CD4-positive, alpha-beta T cell treated with Interferon alpha-2 for 1 hour (primary cell): ENCODE data around the gene DGKH.

Source experiments
- DNase-seq, 2 donors: peaks; one replicate each; pipeline ENCODE4 v3.0.0-alpha.2; 2020 to 2022

DGKH gene, protein sequence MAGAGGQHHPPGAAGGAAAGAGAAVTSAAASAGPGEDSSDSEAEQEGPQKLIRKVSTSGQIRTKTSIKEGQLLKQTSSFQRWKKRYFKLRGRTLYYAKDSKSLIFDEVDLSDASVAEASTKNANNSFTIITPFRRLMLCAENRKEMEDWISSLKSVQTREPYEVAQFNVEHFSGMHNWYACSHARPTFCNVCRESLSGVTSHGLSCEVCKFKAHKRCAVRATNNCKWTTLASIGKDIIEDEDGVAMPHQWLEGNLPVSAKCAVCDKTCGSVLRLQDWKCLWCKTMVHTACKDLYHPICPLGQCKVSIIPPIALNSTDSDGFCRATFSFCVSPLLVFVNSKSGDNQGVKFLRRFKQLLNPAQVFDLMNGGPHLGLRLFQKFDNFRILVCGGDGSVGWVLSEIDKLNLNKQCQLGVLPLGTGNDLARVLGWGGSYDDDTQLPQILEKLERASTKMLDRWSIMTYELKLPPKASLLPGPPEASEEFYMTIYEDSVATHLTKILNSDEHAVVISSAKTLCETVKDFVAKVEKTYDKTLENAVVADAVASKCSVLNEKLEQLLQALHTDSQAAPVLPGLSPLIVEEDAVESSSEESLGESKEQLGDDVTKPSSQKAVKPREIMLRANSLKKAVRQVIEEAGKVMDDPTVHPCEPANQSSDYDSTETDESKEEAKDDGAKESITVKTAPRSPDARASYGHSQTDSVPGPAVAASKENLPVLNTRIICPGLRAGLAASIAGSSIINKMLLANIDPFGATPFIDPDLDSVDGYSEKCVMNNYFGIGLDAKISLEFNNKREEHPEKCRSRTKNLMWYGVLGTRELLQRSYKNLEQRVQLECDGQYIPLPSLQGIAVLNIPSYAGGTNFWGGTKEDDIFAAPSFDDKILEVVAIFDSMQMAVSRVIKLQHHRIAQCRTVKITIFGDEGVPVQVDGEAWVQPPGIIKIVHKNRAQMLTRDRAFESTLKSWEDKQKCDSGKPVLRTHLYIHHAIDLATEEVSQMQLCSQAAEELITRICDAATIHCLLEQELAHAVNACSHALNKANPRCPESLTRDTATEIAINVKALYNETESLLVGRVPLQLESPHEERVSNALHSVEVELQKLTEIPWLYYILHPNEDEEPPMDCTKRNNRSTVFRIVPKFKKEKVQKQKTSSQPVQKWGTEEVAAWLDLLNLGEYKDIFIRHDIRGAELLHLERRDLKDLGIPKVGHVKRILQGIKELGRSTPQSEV

GRCh38 chr13:42048342-42048683, at the start of gene DGKH:
DGKH (plus strand) TSS chr13:42048648; CDS start chr13:42048774, 126 bp downstream.
- no peak for DNase-seq

- no peak for DNase-seq
Measured at GRCh38 chr13:42000846-42001245, 47.6 kb upstream of the DGKH start.

GRCh38 chr13:42001580-42001979, 46.9 kb upstream of the DGKH start:
- no peak for DNase-seq

- DNase-seq = no peak
Measured at GRCh38 chr13:42002066-42002465, 46.4 kb upstream of the DGKH start.

GRCh38 chr13:42007844-42008243, 40.6 kb upstream of the DGKH start:
- DNase-seq = no peak

GRCh38 chr13:42009057-42009456, 39.4 kb upstream of the DGKH start:
- no peak for DNase-seq

- DNase-seq = no peak
Measured at GRCh38 chr13:42011601-42012350, 36.7 kb upstream of the DGKH start.

GRCh38 chr13:42014119-42014518, 34.3 kb upstream of the DGKH start:
- DNase-seq = no peak

GRCh38 chr13:42017264-42017663, 31.2 kb upstream of the DGKH start:
- no peak for DNase-seq

DNA sequence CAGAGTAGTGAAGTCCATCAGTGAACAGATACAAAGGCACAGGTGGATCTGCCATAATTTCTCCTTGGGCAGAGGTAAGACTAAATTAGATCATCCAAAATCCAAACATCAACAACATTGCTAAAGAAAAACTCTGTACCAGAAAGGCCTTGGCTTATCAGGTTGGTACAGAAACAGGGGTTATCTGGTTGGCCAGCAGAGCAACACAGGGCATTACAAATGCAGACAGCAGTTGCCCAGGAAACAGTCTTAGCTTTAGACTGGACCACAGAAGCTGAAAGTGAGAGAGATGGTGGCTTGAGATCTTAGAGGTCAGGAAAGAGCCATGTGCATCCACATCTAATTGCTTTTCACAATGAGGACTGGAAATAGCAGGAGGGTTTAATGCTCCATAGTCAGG, 26.6 kb upstream of the DGKH start:
- no peak for DNase-seq

DNA sequence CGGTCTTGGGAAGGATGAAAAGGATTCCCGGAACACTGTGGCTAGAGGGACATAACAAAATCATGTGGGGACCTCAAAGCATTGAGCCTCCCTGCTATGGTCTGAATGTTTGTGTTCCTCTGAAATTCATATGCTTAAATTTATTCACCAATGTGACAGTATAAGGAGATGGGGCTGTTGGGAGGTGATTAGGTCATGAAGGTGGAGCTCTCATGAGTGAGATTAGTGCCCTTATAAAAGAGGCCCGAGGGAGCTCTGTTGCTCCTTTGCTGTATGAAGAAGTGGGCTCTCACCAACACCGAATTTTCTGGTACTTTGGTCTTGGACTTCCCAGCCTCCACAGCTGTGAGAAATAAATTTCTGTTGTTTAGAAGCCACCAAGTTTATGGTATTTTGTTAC, 26.1 kb upstream of the DGKH start:
- DNase-seq = no peak

DNA sequence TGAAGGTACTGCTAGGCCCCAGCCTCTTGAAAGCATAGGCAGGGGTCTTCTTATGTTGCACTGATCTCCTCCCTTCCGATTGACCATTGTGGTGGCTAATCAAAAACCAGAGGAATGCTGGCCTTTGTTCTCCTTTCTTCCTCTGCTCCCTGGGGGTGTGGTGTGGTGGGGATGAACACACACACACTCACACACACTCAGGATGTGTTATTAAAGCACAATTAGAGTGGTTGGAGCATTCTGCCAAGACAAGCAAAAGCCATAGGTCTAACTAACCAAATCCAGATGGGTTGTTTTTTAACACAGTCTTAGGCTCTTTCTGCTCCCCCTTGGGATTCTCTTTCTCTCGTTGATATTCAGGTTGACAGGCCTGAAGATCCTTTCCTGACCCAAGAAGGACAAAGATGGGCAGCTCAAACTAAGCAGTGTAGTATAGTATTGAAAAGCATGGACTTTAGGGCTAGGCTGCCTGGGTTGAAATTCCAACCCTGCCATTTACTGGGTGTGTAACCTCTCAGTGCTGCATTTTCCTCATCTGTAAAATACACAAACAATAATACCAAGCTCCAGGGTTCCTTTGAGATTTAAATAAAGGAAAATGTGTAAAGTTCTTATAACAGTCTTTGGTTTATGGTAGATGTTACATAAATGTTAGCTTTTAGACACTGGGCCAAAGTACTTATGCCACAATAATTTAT, 25.5 kb upstream of the DGKH start:
- DNase-seq = no peak

DNA sequence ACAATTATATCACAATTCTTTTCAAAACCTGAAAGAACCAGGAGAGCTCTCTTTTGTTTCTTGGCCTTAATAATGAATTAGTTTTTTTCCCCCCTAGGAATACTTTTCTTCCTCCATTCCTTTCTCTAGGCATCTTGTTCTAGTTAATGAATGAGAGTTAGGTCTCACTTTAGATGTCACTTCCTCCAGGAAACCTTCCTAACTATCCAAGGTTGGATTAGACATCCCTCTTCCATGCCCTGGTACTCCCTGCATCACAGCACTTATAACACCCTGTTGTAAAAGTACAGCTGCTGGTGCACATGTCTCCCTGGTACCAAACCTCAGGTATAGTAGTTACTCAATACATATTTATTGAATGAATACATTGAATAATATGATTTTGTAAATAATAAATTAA, 21.2 kb upstream of the DGKH start:
- DNase-seq = no peak

DNA sequence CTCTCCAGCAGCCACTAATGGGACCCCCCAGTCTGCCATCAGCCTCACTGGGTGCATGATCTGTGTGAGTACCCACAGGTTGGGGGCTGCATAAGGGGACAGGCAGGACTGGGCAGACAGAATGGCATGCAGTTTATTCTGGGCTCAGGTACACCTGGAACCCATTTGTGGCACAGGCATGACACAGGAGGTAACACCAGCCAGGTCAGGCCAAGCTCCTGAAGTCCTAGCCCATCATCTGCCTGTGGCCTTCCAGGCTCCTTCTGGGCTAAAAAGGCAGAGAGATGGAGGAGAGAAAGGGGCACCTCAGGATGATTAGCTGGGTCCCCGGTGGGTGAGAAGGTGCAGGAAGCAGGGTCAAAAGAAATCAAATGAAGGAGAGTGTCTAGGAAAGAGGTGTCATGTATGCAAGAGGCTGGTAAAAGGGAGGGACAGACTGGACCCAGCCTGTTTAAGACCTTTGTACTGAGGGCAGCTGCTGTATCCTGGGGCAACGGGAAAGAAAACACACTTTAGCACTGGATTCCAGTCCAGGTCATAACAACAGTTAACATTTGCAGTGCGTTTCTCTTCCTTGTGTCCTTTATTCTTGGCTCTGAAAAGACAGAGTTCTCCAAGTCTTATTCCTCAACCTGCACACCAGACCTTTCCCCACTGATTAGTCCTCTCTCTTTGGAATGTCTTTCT, 20.2 kb upstream of the DGKH start:
- DNase-seq = no peak

DNA sequence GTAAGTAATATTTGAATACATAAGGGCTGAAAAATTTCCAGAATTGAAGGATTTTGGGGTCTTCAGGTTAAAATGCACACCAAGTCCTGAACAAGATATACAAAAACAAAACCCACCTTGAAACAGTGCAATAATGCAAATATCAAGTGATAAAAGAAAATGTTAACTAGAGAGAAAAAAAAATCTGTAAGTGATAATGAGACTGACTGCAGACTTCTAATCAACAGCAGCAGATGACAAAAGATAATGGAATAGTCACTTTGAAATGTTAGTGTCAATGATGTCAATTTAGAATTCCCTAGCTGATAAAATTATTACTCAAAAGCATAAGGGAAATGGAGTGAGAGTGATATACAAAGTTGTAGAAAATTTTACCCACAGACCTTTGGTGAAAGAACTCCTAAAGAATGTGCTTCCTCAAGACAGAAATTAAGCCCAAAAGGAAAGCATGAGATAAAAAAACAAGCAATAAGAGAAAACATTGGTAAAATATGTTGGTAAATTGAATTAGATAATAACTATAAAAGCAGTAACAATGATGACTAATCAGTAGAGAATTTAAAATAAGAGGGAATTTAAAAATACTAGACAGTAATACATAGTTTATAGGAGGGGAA, 12.4 kb upstream of the DGKH start:
- no peak for DNase-seq

- no peak for DNase-seq
Measured at GRCh38 chr13:42036711-42037110, 11.7 kb upstream of the DGKH start.

- DNase-seq = no peak
Measured at GRCh38 chr13:42038661-42039456, 9.6 kb upstream of the DGKH start.

DNA sequence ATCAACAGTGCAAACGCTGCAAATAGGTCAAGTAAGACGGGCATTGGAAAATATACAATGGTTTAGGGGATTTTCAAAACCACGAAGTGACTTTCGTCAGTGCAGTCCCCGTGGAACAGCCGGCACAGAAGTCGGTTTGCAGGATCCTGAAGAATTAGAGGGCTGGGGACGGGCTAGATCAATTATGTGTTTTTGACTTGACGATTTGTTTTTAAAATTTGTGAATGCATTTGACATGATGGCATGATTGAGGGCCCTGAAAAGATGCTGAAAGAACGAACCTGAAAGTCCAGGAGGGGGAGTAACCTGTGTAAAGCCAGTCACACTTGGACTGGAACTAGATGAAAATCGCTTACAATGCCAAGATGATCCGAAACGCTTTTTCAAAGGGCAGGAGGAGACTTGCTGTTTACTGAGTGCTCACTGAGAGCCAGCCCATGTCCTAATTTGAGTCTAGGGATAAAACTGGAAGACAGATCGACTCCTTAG, 8.9 kb upstream of the DGKH start:
- no peak for DNase-seq

- peak; percentile 88 to 93 for DNase-seq
Measured at GRCh38 chr13:42039946-42040729, 8.3 kb upstream of the DGKH start.
